NB4 (cell line): ENCODE measurements around the gene SEC11A.

Experiments used
- DNase-seq: peaks from one replicate; pipeline ENCODE4 v3.0.0; 2010; ENCODE audit warnings: low read depth
- H3K4me3 ChIP-seq: one replicate; pipeline ENCODE4 v1.5.1; 2011; ENCODE audit warnings: mild to moderate bottlenecking, low read depth, low read length, moderate library complexity
- CTCF ChIP-seq: IDR thresholded peaks from one replicate; pipeline ENCODE4 v1.5.1; 2012; ENCODE audit warnings: low read depth, low read length
- MAX ChIP-seq: IDR thresholded peaks from 2 replicates; pipeline ENCODE4 v1.6.1; 2011; ENCODE audit warnings: low read depth, low read length
- MYC ChIP-seq: IDR thresholded peaks from 2 replicates; pipeline ENCODE4 v1.6.1; 2011; ENCODE audit warnings: low read depth, low read length
- POLR2A ChIP-seq: IDR thresholded peaks from 2 replicates; pipeline ENCODE4 v1.6.1; 2011; ENCODE audit warnings: mild to moderate bottlenecking; ENCODE audit not compliant: insufficient read length; ENCODE audit errors: extremely low read depth

The SEC11A gene

GRCh38 chr15:84653910-84654688 is 61.8 kb downstream of the SEC11A start, which contains the start of gene WDR73:
Gene WDR73 (minus strand): TSS chr15:84654283. CDS start chr15:84654274, 9 bp downstream.
- peak; percentile 97 for DNase-seq
- peak within 1 kb of the TSS; percentile 93 for H3K4me3 ChIP-seq
- no peak for TF ChIP-seq CTCF
- TF ChIP-seq MAX, result peak; percentile 49; the same call in 1 of the 2 replicates
- TF ChIP-seq MYC, result peak; percentile 40; the same call in 1 of the 2 replicates
- TF ChIP-seq POLR2A, result peak; percentile 63

GRCh38 chr15:84653584-84653909 is 62.4 kb downstream of the SEC11A start:
- H3K4me3 ChIP-seq, result peak overlapping the region; percentile 93
- peak; percentile 65; the same call in 1 of the 2 replicates for TF ChIP-seq MYC
- TF ChIP-seq CTCF, result no peak
- TF ChIP-seq POLR2A, result no peak
- TF ChIP-seq MAX, result 0 out of 2 replicates have a peak, but pooled peaks have one; percentile 44
- DNase-seq, result no peak

DNA sequence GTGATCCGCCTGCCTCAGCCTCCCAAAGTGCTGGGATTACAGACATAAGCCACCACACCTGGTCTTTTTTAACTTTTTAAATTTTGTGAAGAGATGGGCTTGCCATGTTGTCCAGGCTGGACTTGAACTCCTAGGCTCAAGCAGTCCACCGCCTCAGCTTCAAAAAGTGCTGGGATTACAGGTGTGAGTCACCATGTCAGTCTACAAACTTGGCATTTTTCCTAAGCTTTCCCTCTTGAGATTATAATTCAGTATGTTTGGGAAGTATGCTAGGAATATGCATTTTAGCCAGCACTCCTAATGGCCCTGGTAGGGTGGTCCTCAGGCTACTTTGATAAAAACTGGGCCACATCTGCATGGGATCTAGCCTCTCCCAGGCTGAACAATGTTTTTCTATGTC is 66.2 kb downstream of the SEC11A start:
- DNase-seq, result no peak
- TF ChIP-seq CTCF (no peak), POLR2A (no peak), MAX (no peak), MYC (no peak)
- no peak overlapping the region for H3K4me3 ChIP-seq

DNA sequence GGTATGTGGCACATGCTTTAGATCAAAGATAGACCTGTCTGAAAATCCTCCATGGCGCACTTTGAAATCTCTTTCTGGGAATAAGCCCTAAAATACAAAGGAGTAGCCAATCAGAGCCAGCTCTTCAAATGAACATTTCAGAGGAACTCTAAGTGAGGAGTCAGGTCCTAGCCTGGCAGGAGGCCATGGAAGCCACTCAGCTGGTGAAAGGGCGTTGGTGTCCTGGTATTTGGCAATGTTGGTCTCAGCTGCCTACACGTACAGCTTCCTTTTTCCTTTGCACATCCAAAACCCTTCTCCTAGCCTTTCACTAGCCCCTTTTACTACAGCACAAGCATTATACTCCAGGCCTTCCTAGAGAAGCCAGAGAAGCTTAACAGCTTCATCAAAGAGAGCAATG is 67.4 kb downstream of the SEC11A start:
- no peak for DNase-seq
- TF ChIP-seq MYC (no peak), MAX (no peak), POLR2A (no peak), CTCF (no peak)
- H3K4me3 ChIP-seq, result no peak overlapping the region

- no peak for DNase-seq
- H3K4me3 ChIP-seq, result no peak overlapping the region
- TF ChIP-seq MYC (no peak), MAX (no peak), CTCF (no peak), POLR2A (no peak)
Observed at GRCh38 chr15:84647726-84648125, 68.2 kb downstream of the SEC11A start.
